ENCODE data around the gene SLC2A8. TPM values are rescaled to one million over a fixed set of nuclear protein-coding genes. Genes with fewer than 3 reads are reported as not detected.

Gene SLC2A8
- total RNA-seq, 1 donor from 2014 or later, result 9.0 TPM

- no peak for ATAC-seq
Observed at GRCh38 chr9:127403507-127404192, 6.7 kb downstream of the SLC2A8 start.

GRCh38 chr9:127404631-127405030, 7.7 kb downstream of the SLC2A8 start:
- no peak for ATAC-seq

- ATAC-seq, result no peak
Observed at GRCh38 chr9:127405344-127406125, 8.6 kb downstream of the SLC2A8 start.

GRCh38 chr9:127406799-127407491, 10.0 kb downstream of the SLC2A8 start:
- ATAC-seq, result no peak

- no peak for ATAC-seq
Observed at GRCh38 chr9:127407492-127407843, 10.5 kb downstream of the SLC2A8 start.

GRCh38 chr9:127411122-127411521, 14.2 kb downstream of the SLC2A8 start:
- no peak for ATAC-seq

GRCh38 chr9:127415141-127415540, 18.2 kb downstream of the SLC2A8 start:
- ATAC-seq, result no peak

- ATAC-seq, result no peak
Observed at GRCh38 chr9:127415657-127416056, 18.7 kb downstream of the SLC2A8 start.

GRCh38 chr9:127417131-127418036, 20.4 kb downstream of the SLC2A8 start:
- peak; percentile 57 for ATAC-seq

- ATAC-seq, result peak; percentile 78
Observed at GRCh38 chr9:127418037-127418471, 21.1 kb downstream of the SLC2A8 start.

GRCh38 chr9:127419348-127419747, 22.4 kb downstream of the SLC2A8 start:
- ATAC-seq, result no peak

- no peak for ATAC-seq
Observed at GRCh38 chr9:127421057-127421456, 24.1 kb downstream of the SLC2A8 start.

- no peak for ATAC-seq
Observed at GRCh38 chr9:127422133-127422782, 25.3 kb downstream of the SLC2A8 start.

- ATAC-seq, result no peak
Observed at GRCh38 chr9:127422787-127423186, 25.8 kb downstream of the SLC2A8 start.

GRCh38 chr9:127423476-127423933, 26.5 kb downstream of the SLC2A8 start:
- no peak for ATAC-seq

GRCh38 chr9:127423934-127424675, 27.1 kb downstream of the SLC2A8 start, which contains the start of gene ZNF79:
Gene ZNF79 (plus strand): TSS chr9:127424382. CDS start chr9:127424788, 406 bp downstream.
- peak; percentile 96 for ATAC-seq

GRCh38 chr9:127424676-127424999, 27.7 kb downstream of the SLC2A8 start:
- no peak for ATAC-seq

GRCh38 chr9:127426756-127427155, 29.8 kb downstream of the SLC2A8 start:
- no peak for ATAC-seq

GRCh38 chr9:127428348-127428747, 31.4 kb downstream of the SLC2A8 start:
- ATAC-seq, result no peak

GRCh38 chr9:127430415-127430814, 33.4 kb downstream of the SLC2A8 start:
- no peak for ATAC-seq
